ENCODE data around the gene SPPL2C.

DNA sequence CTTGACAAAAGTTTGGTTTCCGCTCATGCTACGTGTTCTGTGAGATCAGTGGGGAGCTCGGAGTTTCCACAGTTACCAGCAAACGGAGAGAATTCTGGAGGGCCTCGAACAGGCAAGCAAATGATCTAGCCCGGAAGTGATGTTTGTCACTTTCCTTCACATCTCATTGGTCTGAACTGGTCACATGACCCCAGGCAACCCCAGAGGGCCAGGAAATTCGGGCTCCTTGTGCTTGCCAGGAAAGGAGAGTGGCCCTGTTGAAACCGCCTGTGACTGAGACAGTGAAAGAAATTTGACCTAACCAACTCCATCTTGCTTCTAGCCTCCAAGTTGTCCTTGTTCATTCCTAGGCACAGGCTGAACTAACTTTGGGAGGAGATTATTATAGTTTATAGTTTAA is 23.0 kb downstream of the SPPL2C start:
- TF ChIP-seq, protein P1, sequence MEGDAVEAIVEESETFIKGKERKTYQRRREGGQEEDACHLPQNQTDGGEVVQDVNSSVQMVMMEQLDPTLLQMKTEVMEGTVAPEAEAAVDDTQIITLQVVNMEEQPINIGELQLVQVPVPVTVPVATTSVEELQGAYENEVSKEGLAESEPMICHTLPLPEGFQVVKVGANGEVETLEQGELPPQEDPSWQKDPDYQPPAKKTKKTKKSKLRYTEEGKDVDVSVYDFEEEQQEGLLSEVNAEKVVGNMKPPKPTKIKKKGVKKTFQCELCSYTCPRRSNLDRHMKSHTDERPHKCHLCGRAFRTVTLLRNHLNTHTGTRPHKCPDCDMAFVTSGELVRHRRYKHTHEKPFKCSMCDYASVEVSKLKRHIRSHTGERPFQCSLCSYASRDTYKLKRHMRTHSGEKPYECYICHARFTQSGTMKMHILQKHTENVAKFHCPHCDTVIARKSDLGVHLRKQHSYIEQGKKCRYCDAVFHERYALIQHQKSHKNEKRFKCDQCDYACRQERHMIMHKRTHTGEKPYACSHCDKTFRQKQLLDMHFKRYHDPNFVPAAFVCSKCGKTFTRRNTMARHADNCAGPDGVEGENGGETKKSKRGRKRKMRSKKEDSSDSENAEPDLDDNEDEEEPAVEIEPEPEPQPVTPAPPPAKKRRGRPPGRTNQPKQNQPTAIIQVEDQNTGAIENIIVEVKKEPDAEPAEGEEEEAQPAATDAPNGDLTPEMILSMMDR (IDR thresholded peaks at IDR 0.05), result no peak
- no peak for TF ChIP-seq POLR2A (IDR thresholded peaks at IDR 0.05)

Data from Peyer's patch (tissue), 4 donors.